ENCODE data around the gene PHLDB2.

PHLDB2 gene

DNA sequence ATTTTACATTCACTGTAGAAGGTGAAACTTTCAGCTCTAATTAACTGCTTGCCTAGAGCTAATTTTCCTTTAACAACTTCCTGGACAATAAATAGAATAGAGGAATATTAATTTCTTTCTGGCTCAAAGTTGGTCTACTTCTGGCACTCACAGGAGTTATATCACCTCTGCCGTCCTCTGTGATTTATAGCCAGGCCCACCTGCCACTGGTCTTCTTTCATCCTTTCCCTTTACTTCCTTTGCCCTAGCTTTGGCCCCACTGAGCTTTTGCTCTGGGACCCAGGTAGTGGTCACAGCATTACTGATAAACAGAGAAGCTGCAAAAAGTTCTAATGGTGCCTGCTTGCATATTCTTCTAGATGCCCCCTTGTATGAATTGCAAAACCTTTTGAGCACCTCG is 70.4 kb downstream of the PHLDB2 start:
- no peak for DNase-seq

DNA sequence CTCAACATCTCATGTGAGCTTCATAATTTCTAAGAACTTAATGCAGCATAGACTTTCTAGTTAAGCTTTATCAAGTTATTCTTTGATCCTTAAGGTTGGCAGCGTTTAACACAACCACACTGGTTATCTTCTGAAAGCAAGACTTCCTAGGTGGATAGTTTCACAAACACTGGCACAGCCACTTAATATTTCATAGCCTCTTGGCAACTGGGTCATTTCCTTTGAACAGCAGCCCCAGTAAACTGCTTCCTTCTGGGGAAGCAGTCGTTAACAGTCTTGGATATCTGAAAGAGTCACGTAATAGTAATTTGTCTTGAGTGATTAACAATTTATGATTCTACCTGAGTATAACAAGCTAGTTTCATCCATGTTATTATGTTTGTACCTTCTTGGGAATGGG is 73.9 kb downstream of the PHLDB2 start:
- no peak for DNase-seq

DNA sequence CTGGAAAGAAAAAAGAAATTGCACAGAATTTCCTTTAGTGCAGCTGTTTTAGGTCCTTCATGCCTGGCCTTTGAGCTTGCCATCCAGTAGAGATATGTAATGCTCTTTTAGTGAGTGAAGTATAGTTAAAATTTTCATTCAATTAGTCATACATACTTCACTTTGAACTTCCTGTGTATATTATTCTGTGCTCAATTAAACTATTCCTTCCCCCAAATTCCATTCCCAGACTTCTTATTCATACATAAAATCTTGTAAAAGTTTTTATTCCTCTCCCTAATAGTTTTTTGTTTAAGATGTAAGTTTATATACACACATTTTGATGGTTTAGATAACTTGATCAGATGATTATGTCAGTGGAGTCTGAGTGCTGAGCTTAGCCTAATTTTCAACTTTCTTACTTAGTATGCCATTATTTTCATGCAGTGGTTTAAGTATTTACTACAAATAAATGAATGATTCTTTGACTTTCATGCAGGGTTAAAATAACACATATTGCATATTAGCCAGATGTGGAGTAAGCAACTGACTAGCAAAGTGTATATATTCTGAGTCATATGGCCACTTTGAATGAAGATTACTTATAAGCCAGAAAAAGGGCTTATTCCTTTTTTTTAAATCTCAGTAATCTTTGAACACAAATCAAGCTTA is 77.3 kb downstream of the PHLDB2 start:
- DNase-seq = no peak

DNA sequence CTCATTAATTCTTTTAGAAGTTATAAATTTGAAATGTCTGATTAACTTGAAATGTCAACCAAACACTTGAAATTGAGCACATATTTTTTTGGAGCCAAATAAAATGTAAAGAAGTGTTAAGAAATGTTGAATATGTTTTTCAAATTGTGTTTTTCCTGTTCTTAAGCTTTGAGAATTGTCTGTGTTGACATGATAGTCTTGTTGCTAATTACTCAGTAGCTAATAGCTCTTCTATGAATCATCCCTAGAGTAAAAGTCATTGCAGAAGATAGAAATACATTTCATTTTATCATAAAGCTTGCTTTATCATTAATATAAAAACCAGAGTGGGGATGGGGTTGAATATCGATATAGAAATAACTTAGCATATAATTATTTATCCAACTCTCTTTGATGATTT is 77.9 kb downstream of the PHLDB2 start:
- no peak for DNase-seq

DNA sequence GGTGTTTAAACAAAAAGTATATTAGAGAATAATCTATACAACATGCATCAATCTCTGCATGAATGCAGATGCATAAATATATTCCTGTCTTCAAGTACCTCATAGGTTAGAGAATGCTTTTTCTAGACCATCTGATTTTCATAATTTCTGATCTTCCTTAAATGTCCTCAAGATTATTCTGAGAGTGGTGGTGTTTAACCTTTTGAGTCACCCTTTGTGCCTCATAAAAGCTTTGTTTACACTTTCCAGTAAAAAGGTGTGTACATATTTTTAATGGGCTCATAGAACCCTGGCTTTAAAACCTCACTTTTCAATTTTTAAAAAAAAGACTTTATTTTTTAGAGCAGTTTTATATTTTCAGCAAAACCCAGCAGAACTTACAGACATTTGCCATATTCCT is 78.8 kb downstream of the PHLDB2 start:
- DNase-seq = no peak

DNA sequence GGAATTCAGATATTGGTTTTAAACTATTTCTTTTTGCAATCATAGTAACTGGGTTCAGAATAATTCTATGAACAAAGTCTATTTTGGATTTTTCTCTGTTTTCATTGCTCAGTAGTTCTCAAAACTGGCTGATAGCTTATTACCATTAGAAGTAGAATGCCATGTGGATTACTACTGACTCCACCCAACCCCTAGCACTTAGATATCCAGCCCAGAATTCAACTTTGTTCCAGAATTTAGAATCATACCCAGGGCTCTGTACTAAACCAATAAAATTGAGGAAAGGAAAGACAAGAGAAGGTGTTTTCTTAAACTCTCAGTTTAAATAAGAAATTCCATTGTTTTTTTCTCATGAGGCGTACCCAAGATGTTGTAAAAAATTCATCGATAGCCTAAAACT is 80.8 kb downstream of the PHLDB2 start:
- DNase-seq = no peak

DNA sequence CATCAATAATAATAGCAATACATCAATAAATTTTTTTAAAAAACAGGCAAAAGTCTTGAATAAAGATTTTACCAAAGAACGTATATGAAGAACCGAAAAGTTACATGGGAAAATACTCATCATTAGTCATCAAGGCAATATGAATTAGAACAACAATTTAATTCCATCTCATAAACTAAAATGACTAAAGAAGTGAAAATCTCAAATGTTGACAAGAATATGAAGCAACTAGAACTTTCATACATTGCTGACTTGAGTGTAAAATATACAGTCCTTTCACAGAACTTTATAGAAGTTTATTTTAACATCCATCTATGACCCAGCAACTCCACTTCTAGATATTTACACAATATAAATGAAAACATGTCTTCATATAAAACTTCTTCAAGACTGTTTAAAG is 84.5 kb downstream of the PHLDB2 start:
- no peak for DNase-seq

DNA sequence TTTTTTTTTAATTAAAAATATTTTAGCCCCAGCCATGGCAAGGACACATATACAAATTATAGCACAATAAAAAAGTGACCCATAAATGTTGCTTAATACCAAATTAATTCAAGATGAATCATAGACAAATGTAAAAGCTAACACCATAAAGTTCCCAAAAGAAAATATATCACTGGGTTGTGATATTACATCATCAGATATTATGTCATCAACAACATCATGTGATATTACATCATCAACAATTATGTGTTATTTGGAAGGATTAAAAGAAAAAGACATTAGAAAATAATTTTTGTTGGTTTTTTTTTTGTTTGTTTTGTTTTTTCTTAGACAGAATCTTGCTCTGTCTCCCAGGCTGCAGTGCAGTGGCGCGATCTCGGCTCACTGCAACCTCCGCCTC is 85.3 kb downstream of the PHLDB2 start:
- DNase-seq = no peak

DNA sequence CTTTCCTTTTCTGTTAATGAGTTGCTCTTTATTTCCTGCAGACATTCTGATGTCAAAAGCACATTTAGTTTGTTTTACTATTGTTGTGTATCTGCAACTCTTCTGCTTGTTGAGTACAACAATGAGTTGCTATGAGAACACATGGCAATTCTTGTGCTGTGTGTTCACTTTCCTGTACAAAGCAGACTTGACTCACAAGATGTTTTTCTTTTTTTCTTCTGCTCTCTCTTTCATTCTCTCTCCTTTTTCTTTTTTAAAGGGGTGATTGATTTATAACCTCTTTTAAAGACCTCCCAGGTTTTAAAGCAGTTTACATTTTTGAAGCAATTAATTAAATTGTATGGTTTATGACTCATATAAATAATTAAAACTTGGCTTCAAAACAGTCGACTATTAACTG is 88.2 kb downstream of the PHLDB2 start:
- no peak for DNase-seq

DNA sequence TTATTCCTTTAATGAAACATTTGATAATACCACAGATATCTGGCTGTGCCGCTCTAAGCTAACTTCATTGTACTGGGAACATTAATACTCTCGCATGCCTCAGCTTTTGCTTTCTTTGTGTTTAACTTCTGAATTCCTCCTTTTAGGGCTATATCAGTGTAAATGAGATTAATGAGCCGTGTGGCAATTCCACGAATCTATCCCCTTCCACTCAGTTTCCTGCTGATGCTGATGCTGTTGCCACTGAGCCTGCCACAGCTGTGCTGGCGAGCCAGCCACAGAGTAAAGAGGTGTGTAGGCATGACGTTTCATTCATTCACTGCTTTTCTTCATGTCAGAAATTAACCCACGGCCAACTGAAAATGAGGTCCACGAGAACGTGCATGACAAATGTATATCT is 89.7 kb downstream of the PHLDB2 start:
- DNase-seq = no peak

DNA sequence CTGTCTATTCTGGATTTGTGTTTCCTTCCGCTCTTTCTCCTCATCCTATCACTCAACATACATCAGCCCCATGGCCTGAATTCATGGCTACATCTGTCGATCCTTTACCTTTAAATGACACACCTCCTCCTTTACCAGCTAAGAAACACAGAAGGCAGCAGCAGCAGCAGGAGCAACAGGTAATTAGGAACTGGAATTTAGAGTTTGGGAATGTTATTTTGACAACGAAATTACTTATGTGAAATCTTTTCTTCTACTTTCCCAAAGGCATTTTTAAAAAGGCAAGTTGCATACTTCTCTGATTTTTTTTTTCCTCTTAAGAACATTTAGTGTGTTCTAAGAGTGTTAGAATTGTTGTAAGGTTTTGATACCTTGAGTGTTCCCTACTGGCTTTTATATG is 90.6 kb downstream of the PHLDB2 start:
- DNase-seq = no peak

DNA sequence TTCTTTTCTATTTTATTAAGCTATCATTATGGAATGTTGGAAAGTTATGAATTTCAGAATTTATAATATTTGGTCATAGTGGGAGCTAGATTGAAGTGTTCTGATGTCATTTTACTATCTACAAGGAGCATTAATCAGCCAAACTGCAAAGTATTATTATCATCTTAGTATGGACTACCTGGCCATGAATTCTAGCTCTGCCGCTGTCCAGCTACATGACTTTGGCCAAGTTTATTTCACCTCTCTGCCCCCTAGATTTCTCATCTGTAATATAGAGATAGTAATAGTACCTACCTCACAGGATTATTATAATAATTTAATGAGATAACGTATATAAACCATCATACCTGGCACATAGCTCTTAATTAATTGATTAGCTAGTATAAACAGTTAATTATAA is 92.0 kb downstream of the PHLDB2 start:
- no peak for DNase-seq

DNA sequence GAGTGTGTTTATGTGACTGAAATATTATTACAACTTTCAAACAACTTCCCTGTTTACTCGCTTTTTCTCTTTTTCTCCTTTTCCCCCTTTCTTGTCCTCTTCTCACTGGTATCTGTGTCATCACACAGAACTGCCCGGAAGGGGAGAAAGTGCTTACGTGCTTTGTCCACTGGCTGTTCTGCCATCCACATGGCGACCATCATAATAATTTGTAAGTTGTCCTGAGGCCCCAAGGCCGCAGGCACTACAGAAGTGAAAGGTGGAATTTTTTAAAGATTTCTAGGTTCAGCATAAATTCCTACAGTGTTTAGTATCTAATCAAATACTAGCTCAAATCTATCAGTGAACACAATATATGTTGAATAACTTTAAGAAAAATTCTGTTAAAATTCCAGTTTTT is 93.0 kb downstream of the PHLDB2 start:
- DNase-seq = no peak

DNA sequence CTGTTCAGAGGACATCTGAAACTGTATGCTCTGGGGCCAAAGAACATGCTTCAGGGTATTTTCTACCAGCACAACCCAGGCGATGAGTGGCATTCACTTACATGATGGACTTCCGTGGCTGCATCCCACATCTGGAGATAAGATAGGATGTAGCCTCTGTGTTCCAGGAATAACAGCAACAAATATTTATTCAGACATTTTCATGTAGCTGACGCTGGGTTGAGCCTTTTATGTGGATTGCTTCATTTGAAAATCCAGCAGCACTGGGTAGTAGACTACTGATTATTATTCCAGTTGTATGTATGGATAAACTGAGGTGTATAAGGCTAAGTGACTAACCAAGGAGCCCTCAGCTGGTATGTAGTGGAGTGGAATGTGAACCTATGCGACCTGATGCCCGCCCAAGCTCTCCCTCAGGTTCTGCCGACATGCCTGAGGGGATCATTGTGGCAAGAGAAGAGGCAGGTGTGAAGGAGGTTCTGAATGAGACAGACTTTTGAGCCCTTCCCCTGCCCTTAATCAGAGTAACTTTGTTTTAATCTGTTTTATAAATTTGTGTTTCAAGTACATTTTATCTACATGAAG is 93.9 kb downstream of the PHLDB2 start:
- no peak for DNase-seq

DNA sequence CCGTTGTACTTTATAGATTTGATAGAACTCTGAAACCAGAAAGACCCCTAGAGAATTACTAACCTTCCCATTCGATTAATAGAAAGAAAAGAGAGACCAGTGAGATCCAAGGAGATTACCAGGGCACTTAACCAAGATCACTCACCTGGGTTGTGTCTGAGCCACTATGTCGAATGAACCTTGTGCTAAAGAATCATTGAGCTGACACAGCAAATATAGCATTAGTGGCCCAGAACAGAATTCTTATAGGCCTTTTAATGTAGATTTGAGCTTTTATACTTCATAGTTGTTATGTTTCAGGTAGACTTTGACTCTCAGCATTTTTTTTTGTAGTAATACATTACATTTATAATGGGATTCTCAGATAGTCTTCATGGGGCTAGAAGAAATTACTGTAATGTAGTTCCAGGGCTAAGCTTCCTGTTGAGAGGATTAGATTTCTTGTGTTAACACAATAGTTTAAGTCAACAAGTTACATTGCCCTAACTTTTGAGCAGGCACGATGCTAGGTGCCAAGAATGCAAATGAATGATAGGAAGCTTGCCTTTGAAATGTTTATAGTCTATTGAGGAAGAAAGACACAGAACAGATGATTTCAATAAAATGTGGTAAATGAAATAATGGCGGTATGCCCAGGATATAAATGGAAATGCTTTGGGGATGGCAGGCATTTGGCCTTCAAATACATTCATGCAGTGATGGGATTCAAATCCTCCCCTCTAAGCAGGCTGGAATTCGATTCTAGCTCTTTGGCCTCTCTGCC is 95.3 kb downstream of the PHLDB2 start:
- no peak for DNase-seq

DNA sequence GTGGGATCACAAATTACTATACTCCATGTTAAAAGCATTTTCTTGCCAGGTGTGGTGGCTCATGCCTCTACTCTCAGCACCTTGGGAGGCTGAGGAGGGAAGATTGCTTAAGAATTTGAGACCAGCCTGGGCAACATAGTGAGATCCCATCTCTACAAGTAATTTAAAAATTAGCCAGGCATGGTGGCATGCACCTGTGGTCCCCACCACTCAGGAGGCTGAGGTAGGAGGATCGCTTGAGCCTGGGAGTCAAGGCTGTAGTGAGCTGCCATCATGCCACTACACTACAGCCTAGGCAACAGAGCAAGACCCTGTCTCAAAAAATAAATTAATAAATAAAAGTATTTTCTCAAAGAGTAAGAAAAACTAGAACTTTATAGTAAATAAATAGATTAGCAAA is 96.8 kb downstream of the PHLDB2 start:
- no peak for DNase-seq

DNA sequence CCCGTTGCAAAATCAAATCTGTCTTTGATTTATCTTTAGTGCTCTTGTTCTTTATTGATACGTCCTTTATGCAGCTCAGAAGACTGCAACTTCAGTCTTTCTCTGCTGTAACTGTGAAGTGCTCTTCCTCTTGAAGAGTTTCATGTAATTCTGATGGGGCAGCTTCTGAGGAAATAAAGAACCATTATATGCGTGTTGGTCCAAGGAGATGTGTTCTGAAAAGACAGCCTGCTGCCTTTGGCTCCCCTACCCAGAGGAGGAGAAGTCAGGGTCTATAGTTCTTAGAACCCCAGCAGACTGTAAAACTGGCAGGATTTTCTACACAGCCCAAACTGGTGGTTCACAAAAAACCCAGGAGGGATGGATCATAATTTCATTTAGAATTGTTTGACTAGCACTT is 97.4 kb downstream of the PHLDB2 start:
- DNase-seq = no peak

DNA sequence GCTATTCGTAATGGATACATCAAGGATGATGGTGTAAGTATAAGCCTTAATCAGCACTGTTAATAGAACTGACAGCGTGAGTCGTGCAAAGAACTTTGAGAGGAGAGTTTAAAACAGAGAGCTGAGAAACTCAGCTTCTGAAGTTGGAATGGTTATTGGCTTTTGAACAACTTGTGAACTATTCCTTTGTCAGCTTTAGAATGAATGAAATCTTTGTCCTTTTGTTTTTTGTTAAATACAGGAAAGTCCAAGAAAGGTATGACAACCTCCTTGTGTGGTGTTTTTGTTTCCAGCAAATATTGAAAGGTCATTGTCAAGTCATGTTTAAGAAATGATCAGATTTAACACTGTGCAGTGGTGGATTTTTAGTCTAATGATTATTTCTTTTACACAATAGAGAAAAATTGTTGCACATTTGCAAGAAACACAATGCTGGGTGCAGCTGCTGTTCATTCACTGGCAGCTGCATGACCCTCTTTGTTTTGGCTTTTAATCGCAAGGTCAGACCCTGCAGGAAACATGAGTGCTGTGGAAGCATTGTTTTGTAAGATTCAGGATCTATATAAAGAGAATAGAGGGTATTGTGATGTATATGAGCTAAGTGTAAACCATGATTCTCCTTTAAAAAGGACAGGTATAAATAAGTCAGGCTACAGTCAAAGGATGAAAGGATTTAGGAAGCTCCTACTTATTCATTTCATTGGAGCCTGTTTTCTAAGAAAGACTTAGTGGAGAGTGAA is 98.1 kb downstream of the PHLDB2 start:
- no peak for DNase-seq

DNA sequence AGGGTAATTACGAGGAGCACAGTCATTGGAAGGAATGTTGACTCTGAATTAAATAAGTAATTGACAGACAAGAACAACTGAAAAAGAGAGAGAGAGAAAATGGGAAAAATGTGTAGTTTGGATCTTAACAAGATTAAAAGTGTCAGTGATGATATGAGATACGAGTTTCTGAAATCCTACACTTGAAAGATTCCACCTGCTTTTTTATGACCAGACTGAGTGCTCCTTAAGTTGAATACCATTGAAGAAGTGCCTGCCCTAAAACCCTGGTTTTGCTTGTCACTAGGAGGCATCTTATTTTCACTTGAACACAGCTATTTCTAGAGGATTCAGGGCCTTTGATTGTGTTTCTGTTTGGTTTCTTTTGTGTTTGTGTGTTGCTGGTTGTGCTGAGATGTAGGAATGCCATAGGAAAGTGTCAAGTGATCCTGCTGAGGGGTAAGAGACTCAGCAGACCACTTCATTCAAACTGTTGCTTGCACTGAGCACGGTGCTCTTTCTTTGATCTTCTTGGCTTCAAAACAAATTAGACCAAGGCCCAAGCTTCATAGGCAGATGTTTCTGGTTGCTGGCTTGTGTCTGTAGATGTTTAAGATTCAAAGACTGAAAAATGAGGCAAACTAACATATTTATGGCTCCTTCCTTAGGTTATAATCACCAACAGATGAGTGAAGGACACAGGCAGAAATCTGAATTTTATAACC is 102.5 kb downstream of the PHLDB2 start:
- no peak for DNase-seq

DNA sequence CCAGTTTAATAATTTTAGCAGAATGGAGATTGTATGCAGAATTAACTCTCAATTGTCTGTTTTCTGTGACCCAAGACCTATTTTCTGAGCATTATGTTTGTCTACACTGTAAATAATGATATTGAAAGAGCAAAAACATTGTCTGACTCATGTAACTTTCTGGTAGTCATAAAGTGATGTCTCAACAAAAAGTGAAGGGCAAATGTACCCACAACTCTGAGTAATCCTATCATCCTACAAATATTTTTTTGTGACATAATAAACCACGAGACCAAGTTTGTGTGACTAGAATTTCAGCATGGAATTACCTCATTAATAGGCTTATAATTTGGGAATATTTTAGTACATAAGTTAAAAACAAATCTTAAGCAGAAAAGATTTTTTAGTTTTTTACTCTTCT is 104.4 kb downstream of the PHLDB2 start:
- DNase-seq = no peak

DNA sequence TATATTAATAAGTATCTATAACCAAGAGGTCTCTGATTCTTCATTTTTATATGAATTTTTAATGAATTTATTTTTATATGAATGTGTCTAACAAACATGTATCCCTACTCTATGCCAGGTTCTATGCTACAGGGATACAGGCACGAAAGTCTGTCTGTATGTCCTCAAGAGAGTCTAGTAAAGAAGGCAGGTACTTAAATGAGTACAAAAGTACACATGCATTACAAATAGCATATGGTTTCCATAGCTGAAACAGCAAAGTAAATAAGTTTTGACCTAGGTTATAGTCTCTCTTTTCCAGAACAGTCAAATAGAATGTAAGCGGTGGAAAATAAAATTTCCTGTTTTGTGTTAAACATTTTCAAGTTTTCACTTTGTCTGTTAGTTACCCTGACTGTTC is 106.4 kb downstream of the PHLDB2 start:
- no peak for DNase-seq

DNA sequence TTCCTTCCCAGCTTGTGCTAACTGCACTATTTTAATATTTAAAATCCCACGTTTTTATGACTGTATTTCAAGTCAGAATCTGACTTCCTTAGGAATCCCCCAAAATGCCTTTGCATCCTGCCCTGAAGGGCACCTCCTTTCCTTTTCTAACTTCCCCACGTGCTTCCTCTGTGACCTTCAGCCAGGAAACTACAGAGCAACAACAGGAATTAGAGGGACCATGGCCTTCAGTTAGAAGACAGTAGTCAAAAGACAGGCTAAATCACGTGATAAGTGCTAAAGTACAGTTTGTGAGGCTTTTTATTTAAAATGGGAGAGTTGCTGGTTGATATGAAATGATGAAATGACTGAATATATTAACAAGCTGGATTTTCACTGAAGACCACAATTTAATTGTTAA is 108.0 kb downstream of the PHLDB2 start:
- no peak for DNase-seq

DNA sequence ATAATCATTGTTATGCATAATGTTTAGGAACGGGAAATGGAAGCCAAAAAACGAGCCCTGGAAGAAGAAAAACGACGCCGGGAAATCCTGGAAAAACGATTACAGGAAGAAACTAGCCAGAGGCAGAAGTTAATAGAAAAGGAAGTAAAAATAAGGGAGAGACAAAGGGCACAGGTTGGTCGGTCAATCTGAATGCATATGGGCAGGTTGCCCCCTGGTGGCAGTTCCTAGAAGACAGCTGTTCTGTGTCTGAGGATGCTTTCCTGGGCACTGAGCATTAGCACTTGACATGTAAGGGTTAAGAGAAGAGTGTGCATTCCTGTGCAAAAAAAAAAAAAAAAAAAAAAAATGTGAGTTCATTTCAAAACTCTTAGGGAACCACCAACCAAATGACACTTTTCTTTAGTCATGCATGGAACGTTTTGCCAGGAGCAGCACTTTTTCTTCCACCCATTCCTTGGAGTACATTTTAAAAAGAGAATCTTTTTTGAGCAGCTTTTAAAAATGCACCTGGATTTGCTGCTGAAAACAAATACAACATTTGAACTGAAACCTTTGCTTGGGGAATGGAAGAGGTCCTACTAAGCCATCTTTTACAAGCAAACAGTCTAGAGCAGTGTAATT is 108.7 kb downstream of the PHLDB2 start:
- DNase-seq = peak; percentile 88 to 89
